GM12875 (cell line): Measurements from ENCODE around the gene GCH1.

Source experiments
- H3K4me3 ChIP-seq: one replicate; pipeline ENCODE4 v1.5.1; 2011; ENCODE audit warnings: low read depth, low read length, control low read depth
- TF ChIP-seq, protein P1 (sequence below): IDR thresholded peaks from 2 replicates; pipeline ENCODE4 v1.5.1; 2011; ENCODE audit warnings: low read depth, mild to moderate bottlenecking, control low read depth, inconsistent platforms, low read length, moderate library complexity, borderline replicate concordance; ENCODE audit not compliant: insufficient read depth

Gene GCH1

DNA sequence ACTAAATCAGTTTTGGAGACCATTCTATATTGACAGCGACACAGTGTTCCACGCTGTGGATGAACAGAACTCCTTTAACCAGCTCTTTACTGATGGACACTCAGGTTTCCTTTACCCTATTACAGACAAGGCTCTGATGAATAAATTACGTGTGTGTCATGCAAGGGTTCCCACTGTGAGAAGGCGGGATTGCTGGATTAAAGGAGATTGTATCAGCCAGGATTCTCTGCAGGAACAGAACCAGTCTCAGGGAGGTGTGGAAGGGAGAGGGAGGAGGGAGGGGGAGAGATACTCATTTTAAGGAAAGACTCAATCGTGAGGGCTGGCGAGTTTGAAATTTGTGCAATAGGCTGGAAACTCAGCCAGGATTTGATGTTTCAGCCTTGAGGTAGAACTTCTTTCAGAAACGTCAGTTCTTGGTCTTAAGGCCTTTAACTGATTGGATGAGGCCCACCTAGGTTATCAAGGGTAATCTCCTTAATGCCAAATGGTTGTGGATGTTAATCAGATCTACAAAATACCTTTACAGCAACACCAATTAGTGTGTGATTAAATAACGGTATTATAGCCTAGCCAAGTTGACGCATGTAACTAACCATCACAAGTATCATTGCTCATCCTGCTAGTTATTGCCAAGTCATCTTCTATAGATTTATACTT is 104.0 kb downstream of the GCH1 start:
- no peak overlapping the region for H3K4me3 ChIP-seq
- TF ChIP-seq, protein P1, sequence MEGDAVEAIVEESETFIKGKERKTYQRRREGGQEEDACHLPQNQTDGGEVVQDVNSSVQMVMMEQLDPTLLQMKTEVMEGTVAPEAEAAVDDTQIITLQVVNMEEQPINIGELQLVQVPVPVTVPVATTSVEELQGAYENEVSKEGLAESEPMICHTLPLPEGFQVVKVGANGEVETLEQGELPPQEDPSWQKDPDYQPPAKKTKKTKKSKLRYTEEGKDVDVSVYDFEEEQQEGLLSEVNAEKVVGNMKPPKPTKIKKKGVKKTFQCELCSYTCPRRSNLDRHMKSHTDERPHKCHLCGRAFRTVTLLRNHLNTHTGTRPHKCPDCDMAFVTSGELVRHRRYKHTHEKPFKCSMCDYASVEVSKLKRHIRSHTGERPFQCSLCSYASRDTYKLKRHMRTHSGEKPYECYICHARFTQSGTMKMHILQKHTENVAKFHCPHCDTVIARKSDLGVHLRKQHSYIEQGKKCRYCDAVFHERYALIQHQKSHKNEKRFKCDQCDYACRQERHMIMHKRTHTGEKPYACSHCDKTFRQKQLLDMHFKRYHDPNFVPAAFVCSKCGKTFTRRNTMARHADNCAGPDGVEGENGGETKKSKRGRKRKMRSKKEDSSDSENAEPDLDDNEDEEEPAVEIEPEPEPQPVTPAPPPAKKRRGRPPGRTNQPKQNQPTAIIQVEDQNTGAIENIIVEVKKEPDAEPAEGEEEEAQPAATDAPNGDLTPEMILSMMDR: no peak

DNA sequence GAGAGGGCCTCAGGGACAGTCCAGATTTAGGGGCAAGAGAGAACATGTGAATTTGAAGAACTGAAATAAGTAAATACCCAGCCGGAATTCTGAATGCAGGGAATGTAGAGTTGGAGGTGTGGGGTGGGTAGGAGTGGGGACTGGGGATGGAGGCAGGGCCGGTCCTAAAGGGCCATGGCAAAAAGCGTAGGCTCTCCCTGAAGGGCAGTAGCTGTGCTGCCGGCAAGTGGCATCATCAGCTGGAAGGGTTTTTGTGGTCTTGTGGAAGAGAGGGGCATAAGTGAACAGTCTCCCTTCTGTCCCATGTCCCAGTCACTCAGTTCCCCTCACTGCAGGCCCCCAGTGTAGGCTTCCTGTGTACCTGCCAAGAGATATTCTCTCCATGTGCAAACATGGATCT is 104.6 kb downstream of the GCH1 start:
- TF ChIP-seq, protein P1: no peak
- H3K4me3 ChIP-seq: no peak overlapping the region

DNA sequence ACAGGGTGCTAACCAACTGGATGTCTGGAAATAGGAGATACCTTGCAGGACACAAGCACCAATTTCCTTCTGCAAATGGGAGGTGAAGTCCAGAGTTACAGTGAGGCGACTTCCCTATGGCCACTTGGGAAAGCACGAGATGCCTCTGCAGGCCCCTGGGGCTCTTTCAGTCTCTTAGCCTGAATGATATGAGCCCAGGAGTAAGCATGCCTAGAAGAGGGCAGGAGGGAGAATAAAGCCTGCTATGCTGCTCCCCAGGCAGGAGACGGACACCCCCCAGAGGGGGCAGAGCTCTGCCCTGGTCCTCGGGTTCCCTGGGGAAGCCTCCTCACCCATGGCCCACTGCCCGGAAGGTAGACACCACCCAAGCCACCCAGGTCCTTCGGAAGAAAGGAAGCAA is 105.1 kb downstream of the GCH1 start:
- no peak overlapping the region for H3K4me3 ChIP-seq
- TF ChIP-seq, protein P1: no peak

DNA sequence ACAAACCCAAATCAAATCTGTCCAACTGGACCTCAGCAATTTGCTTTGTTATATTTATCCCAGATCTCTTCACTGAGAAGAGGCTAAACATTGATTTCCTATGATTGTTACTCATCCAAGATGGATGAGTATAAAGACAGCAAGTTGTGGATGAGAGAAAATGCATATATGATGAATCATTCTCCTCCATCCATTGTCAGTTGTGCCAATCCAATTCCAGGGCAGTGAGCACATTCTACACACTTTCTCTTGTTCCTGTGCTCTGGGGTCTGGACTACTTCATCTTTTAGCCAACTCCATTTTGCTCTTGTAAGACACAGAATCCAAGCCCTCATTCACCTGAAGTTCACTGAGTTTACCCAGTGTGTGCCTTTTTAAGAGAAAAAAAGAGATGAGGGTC is 105.7 kb downstream of the GCH1 start:
- TF ChIP-seq, protein P1: no peak
- H3K4me3 ChIP-seq: no peak overlapping the region

DNA sequence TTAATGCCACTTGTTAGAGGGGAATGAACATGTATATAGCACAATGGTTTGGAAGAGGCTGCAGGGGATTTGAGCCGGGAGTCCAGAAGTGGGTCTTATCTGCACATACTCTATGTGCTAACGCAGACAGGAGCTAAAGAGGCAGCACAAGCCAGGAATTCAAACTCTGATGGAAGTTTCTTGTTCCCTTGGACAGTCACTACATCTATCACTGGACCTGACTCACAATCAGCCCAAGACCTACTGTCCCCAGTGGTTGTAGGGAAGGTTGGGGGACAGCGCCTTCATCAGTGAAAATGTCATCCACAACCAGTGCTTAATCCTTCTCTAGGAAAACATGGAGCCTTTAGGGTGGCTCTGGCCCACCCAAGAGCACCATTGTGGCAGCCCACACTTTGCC is 107.8 kb downstream of the GCH1 start:
- TF ChIP-seq, protein P1: no peak
- no peak overlapping the region for H3K4me3 ChIP-seq

DNA sequence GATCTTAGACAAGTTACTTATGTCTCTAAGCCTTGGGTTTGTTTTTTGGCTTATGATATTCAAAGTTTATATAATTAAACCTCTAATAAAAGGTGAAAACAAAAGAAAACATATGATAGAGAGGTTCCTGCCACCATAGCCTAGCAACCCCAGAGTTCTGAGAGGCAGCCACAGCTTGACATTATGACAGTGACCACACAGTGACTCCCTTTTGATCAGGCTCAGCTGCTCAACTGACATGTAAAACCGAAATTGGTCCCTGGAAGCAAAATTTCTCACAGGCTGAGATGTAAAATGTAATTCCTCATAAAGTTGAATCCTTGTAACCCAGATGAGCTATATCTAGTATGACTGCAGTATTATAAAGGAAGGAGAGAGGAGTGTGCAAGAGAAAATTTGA is 108.5 kb downstream of the GCH1 start:
- no peak overlapping the region for H3K4me3 ChIP-seq
- TF ChIP-seq, protein P1: no peak

DNA sequence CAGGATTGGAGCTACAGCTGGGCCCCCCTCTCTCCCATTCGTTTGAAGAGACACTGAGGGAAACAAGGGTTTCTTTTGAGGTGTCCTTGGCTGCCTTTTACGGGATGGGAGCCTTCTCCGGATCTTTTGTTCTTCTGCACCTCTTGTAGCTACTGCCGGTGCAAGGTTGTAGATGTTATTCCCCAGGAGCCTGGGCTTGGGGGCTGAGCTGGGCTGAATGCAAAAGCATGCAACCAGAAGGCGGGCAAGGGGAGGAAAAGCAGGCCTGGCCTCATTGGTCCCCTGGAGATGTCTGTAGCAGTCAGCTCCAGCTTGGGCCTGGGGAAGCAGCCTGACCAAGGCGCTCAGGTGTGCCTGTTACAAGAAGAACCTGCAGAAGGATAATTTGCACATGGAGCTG is 110.3 kb downstream of the GCH1 start:
- no peak overlapping the region for H3K4me3 ChIP-seq
- TF ChIP-seq, protein P1: no peak
